ENCODE data around the gene STT3B.

Gene STT3B

GRCh38 chr3:31639828-31640227 is 107.1 kb downstream of the STT3B start:
- no peak for DNase-seq

- DNase-seq, result no peak
Observed at GRCh38 chr3:31645256-31645655, 112.5 kb downstream of the STT3B start.

- DNase-seq, result no peak
Observed at GRCh38 chr3:31648286-31648968, 115.7 kb downstream of the STT3B start.

GRCh38 chr3:31652296-31652695 is 119.6 kb downstream of the STT3B start:
- DNase-seq, result no peak

DNA sequence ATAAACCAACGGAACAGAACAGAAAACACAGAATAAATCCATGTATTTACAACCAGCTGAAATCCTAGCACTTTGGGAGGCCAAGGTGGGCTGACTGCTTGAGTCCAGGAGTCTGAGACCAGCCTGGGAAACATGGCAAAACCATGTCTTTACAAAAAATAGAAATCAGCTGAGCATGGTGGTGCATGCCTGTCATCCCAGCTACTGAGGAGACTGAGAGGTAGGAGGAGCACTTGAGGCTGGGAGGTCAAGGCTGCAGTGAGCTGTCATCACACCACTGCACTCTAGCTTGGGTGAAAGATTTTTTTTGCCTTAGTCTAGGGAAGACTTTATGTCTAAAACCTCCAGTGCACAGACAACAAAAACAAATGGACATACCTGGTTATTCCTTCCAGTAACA is 120.7 kb downstream of the STT3B start:
- no peak for DNase-seq

GRCh38 chr3:31654998-31655397 is 122.3 kb downstream of the STT3B start:
- no peak for DNase-seq

GRCh38 chr3:31659246-31659645 is 126.5 kb downstream of the STT3B start:
- DNase-seq, result no peak

DNA sequence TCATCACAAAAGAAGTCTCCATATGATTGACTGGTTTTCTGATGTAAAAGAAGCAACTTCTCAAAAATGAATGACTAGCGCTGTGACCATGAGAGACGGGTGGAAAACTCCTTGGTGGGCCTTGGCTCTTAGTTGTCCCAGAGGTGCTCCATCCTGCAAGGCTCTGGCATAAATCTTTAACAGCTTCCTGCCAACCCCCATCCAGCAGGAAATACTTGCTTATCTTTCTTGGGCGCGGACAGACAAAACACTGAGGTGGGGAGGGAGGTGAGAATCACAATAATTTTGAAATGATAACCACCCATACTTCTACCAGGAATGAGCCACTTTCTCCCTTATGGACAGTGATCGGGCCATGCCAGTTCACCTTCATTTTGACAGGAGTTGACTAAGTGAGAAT is 128.6 kb downstream of the STT3B start:
- no peak for DNase-seq

GRCh38 chr3:31661993-31662670 is 129.4 kb downstream of the STT3B start:
- DNase-seq, result no peak

- no peak for DNase-seq
Observed at GRCh38 chr3:31664031-31664430, 131.3 kb downstream of the STT3B start.

GRCh38 chr3:31667582-31667981 is 134.9 kb downstream of the STT3B start:
- no peak for DNase-seq

- no peak for DNase-seq
Observed at GRCh38 chr3:31668242-31668641, 135.5 kb downstream of the STT3B start.

DNA sequence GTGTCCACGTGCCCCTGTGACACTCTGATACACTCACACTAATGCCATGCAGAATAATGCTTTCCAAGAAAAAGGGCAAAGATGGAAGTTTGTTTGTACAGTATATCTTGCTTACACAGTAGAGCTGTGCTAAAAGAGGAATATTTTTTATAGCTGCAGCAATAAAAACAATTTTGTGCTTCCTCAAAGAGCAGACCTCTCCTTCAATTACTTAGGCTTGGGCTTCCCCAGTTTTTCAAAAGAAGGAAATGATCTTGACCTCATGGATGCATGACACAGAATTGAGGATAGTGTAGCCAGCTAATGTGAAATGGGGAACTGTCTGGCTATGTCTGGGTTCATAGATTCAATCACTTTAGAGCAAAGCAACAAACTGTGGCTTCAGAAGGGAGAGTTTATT is 137.4 kb downstream of the STT3B start:
- DNase-seq, result no peak

DNA sequence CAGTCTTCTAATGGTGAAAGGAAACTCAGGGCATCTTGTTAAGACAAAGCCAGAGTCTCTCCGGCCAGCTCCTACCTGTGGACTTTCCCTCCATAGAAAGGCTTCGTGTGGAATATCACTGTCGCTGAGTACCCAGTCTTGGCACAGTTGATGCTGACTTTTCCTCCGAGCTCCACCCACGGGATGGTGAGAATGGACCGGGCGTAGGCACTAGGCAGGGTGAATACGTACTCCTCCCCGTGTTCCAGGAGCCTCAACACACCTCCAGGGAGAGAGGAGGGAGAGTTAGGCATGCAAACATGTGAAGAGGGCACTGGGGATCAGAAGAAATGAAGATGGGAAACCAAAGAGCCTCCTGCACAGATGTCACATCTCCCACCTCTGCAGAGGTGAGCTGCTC is 138.0 kb downstream of the STT3B start:
- DNase-seq, result no peak

DNA sequence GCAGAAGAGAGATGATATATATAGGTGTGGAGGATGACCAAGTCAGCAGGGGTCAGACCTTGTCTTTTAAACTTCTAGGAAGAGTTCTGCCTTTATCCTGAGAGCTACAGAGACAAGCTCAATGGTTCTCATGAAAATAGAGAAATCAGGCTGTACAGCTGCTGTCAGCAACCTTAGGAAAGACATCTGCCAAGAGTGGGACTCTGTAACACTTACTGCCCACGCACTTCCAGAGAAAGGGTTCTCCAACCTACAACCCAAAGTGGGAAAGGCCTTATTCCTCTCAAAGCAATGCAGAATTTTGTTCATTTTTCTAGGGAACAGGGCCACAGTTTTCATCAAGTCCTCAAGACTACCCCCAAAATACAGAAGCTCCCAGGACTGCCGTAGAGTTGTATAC is 138.7 kb downstream of the STT3B start:
- DNase-seq, result no peak

- DNase-seq, result no peak
Observed at GRCh38 chr3:31671976-31672375, 139.3 kb downstream of the STT3B start.

DNA sequence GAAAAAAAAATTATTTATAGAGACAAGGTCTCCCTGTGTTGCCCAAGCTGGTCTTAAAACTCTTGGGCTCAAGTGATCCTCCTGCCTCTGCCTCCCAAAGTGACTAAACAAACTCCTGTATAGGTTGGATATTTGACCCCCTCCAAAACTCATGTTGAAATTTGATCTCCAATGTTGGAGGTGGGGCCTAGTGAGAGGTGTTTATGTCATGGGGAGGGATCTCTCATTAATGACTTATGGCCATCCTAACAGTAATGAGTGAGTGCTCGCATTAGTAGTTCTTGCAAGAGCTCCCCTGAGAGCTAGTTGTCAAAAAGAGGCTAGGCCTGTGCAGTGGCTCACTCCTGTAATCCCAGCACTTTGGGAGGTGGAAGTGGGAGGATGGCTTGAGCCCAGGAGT is 141.2 kb downstream of the STT3B start:
- DNase-seq, result no peak

DNA sequence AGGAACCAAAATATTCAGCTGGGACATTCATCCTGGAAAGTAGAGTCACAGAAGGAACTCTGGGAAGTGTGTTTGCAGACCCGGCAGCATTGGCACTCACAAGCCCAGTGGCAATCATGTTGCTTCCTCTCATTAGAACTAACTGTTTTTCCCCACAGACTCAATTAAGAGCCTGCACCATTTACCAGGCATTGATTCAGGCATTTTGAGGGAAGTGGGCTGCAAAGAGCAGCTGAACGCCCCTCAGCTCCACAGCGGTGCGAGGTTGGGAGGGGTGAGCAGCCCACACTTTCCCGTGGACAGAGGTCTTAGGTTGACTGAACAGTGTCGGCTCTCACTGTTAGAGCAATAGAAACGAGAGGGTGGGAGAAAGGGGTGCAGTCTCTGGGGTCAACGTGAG is 143.8 kb downstream of the STT3B start:
- DNase-seq, result no peak

DNA sequence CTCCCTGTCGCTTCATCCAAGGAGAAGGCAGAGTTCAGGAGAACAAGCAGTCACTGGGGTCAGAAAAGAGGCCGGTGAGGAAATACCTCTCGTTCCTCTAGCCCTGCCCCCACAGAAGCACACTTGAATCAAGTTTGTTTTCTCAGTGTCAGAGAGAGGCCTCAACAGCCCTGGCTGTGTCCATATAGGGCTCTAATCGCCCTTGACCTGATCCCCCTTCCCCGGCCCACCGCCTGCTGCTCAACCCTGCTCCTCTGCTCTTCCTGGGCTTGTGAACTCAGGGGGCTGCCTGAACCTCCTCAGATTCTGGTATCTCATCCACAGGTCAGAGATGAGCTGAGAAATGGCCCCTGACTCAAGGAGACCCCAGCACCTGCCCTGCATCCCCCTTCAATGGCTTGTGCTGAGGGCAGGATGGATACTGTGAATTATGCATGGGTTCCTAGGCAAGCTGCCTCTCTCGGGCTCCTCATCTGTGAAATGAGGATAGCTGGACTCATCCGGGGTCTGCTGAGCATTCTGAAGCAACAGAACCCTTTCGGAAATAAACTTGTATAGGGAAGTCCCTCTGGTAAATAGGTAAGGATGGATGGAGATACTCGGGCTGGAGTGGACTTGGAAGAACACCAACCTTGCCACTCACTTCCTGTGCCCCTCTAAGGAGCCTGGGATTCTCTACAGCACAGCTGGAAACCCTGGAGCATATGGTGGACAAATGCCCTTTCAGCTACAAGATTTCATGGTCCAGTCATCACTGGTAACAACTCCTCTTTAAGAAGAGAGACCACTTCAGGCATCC is 147.5 kb downstream of the STT3B start:
- DNase-seq, result no peak
